NCI-H1105 treated with DMSO at 0.1 percent for 48 hours (cell line): ENCODE data around the gene DVL3.
A peak's percentile ranks its signal among the peaks of the same experiment; 100 is the strongest.

Experiments used
- DNase-seq: peaks from one replicate; lab custom pipeline; 2025; lab: John Stamatoyannopoulos, UW

DVL3 gene

DNA sequence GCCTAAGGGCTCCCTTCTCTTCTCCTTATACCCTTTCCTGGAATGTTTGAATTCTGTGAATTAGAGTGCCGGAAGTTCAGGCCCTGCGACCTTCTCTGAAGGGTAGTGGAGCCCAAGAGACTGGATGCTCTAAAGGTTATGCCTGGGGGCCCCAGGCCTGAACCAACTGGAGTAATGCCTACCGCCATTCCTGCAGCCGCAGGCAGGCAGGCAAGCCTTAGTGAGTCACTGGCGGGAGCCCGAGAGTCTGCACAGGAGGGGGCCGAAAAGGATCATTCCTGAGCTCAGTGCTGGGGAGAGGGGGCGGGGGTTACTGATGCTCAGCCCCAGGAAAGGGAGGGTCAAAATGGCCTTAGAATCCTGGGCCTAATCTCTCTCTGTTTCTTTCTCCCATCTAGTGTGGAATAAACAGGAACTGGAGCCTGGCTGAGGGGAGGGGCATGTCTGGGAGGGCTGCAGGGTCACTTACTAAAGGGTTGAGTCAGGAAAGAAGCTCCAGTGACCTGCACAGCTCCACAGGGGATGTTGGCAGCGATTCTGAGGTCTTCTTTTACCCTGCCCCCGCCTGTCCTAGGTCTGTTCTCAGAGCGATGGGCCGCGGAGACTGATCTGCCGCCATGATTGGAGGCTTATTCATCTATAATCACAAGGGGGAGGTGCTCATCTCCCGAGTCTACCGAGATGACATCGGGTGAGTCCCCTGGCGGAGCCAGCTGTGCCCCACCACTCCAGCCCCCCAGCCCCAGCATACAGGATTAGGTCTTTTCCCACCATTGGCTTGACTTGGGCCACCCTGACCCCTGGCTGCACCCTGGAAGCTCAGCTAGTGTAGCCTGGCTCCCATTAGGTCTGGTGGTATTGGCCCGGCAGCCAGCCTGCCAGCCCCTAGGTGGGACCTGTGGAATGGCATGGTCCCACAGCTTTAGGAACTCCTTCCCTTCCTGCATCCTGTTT, 21.5 kb downstream of the DVL3 start:
- no peak for DNase-seq

DNA sequence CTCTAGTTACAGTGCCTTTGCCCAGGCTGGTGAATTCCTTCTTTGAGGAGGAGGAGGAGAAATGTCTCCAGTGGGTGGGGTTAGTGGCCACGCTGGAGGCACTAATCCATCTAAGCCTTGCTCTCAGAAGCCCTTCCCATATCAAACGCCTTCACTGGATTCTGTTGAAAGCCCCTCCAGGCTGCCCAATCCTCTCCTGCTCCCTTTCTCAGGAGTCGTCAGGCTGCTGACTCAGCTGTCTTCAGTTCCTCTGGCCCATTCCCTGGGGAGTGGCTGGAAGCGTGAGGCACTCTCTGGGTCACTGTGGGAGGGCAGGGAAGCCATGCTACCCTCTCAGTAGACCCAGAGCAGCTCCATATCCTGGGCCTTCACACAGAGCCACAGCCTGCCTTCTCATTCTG, 22.2 kb downstream of the DVL3 start:
- no peak for DNase-seq

DNA sequence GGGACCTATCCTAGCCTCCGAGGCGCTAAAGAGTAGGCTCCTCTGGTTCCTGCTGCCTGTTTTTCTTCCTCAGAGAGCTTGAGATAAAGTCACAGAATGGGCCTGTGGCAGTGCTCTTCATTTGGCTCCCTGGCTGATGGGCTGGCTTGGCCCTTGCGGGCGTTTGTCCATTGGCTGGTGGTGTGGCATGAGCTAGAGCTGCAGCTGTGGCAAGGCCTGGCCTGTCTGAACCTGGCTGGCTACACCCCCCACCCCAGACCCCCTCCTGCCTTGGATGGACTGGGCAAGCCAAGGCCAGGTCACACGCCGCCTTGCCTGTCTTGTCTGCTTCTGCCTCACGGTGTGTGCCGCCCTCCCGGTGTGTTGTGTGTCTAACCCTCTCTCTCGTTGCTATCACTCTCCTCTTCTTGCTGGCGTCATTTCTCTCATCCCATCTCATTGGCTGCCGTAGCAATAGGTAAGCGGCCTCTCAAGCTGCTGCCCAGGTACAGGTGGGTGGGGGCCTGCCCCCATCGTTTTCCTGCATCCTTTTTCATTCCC, 22.7 kb downstream of the DVL3 start:
- no peak for DNase-seq

DNA sequence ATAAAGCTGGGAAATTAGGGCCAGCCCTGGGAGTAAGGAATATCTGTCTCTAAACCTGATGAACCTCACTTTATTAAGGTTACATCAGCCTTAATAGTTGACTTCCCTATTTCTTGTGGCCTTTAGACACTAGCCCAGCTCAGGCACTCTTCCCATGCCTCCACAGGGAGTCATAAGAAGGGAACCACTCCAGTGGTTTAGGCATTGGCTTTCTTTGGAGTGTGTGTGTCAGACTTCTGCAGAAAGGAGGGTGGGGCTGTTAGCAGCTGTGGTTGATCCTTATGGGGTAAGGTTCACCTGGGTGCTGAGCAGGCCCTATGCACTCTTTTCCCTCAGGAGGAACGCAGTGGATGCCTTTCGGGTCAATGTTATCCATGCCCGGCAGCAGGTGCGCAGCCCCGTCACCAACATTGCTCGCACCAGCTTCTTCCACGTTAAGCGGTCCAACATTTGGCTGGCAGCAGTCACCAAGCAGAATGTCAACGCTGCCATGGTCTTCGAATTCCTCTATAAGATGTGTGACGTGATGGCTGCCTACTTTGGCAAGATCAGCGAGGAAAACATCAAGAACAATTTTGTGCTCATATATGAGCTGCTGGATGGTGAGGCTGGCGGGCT, 23.5 kb downstream of the DVL3 start:
- no peak for DNase-seq

DNA sequence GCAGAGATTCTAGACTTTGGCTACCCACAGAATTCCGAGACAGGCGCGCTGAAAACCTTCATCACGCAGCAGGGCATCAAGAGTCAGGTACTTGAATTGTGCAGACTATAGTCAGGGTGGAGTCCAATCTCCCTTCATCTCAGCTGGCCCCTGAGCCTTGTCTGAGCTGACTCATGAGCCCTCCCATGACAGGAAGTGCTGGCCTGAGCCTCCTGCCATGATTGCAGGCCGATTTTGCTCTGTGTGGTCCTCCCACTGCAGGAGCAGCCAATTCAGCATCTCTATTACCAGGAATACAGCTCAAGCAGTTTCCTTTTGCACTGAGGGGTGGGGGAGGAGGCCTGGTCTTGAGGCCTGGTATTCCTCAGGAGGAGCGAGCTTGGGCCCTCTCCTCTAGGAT, 25.0 kb downstream of the DVL3 start:
- no peak for DNase-seq

DNA sequence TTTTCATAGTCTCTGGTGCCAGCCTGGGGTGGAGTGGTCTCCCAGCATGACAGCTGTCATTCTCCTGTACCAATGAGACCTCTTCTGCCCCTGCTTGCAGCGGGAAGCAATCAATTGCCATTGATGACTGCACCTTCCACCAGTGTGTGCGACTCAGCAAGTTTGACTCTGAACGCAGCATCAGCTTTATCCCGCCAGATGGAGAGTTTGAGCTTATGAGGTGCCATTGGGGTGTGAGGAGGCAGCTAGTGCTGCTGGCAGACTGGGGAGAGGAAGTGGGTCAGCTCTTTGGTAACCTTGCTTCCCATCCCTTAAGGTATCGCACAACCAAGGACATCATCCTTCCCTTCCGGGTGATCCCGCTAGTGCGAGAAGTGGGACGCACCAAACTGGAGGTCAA, 26.4 kb downstream of the DVL3 start:
- DNase-seq = no peak

DNA sequence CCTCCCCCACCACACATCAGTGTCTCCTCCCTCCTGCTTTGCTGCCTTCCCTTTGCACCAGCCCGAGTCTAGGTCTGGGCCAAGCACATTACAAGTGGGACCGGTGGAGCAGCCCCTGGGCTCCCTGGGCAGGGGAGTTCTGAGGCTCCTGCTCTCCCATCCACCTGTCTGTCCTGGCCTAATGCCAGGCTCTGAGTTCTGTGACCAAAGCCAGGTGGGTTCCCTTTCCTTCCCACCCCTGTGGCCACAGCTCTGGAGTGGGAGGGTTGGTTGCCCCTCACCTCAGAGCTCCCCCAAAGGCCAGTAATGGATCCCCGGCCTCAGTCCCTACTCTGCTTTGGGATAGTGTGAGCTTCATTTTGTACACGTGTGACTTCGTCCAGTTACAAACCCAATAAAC, 28.5 kb downstream of the DVL3 start:
- DNase-seq = peak; percentile 12

DNA sequence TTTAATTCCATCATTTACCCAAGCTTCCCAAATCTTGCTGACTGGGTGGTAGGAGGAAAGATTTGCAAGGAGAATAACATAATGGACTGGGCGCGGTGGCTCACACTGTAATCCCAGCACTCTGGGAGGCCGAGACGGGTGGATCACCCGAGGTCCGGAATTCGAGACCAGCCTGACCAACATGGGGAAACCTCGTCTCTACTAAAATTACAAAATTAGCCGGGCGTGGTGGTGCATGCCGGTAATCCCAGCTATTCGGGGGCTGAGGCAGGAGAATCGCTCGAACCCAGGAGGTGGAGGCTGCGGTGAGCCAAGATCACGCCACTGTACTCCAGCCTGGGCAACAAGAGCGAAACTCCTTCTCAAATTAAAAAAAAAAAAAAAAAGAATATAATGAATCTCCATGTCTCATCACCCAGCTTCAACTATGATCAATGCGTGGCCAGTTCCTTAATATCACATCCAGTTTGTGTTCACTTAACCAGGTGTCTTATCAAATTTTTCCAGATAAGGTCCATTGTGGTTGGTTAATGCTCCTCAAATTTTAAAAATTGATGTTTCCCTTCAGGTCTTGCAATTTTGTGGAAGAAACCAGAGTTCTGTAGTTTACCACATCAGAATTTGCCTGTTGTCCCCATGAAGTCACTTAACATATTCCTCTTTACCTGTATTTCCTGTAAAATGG, 29.5 kb downstream of the DVL3 start:
- no peak for DNase-seq

DNA sequence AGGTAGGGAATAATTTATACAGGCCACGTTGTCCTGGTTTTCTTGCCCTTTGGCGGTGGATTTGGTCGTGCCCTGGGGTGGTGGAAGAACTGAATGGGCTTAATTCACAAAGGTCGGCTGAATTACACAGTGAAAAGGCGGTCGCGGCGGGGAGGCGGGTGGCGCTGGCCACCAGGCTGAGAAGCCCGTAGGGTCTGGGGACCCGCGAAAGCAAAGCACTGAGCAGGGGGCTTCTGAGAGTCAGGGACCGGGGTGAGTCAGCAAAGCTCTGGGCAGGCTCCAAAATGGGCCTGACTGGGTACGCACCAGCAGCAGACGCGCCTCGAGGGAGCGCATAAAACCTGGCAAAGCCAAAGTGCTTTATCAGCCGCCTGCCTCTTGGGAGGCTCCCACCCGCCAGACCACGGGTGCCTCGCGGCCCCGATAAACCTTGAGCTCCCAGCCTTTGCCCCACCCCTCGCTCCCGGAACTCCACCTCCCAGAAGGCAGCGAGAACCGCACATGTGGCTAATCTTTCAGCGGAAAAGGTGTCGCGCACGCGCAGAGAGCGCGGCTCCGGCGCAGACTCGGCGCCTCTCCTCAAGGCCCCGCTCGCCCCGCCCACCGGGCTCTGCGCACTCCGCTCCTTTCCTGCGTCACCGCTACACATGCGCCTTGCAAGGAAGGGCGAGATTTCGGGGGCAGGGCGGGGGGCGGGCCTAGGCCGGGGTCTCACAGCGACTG, 30.4 kb downstream of the DVL3 start:
- DNase-seq = peak; percentile 100

DNA sequence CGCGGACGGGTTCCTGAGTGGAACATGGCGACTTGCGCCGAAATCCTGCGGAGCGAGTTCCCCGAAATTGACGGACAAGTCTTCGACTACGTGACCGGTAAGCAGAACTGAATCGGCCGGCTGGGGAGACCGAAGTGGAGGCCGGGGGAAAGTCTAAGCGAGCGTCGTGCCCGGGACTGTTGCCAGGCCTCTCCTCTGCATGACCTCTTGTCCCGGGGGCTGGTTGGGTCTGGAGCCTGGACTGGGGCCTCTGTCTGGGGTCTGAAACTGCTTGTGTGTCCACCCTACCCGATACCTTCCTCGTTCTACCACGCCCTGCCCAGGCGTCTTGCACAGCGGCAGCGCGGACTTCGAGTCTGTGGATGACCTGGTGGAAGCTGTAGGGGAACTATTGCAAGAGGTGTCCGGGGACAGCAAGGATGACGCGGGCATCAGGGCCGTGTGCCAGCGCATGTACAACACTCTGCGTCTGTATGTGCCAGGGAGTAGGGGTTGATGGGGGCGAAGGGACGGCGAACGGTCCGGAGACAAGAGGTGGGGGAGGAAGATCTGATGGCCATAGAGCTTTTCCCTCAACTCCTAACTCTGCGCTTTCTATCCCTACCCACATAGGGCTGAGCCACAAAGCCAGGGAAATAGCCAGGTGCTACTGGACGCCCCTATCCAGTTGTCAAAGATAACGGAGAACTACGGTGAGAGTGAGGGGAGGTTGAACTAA, 31.2 kb downstream of the DVL3 start, which contains the start of gene ABCF3:
ABCF3 (plus strand) TSS at position 16 of the 718 bp plus-strand sequence; CDS start at position 25, 9 bp downstream.
- no peak for DNase-seq

DNA sequence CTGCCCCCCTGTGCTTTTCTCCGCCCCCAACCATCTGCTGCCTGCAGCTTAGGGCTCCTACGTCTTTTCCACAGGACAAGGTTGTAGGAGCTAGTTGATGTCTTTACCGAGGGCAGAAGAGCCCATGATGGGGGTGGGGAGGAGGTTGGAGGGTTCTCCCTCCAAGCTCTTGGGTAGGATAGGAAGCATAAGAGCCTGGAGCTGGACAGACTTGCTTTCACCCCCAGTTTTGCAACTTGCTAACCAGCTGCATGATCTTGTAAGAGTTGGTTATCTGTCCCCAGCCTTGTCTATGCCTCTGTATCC, 31.7 kb downstream of the DVL3 start:
- no peak for DNase-seq

DNA sequence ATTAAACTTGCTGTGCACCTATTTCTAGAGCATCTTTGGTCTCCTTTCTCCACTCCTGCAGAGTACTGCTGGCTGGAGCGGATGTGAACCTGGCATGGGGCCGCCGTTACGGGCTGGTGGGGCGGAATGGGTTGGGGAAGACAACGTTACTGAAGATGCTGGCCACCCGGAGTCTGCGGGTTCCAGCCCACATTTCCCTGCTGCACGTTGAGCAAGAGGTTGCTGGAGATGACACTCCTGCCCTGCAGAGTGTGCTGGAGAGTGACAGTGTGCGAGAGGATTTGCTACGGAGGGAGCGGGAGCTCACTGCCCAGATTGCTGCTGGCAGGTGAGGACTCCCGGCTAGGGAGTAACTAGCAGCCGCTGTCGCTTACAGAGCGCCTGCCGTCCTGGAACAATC, 32.9 kb downstream of the DVL3 start:
- no peak for DNase-seq

DNA sequence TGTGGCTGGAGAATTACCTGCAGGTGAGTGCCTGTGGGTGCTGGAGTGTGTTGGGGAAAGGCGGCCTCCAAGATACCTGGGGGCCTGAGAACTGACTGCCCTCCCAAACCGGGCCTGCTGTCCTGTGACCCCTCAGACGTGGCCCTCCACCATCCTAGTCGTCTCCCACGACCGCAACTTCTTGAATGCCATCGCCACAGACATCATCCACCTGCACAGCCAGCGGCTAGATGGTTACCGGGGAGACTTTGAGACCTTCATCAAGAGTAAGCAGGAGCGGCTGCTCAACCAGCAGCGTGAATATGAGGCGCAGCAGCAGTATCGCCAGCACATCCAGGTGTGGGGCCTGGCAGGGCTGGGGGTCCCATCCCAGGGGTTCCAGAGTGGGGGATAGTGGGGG, 34.2 kb downstream of the DVL3 start:
- DNase-seq = no peak

DNA sequence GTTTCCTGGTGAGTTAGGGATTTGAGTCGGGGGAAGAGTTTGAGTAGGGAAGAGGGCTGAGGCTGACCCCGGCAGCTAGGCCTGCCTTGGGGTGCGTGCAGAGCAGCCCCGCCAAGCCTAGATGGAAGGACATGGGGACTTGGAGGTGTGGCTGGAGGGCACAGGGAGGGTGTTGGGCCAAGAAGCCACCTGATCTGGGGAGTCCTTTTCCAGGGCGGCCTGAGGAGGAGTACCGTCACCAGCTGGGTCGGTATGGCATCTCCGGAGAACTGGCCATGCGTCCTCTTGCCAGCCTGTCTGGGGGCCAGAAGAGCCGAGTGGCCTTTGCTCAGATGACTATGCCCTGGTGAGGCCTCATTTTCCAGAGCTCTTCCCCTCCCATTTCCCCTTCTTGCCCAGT, 37.7 kb downstream of the DVL3 start:
- DNase-seq = no peak

DNA sequence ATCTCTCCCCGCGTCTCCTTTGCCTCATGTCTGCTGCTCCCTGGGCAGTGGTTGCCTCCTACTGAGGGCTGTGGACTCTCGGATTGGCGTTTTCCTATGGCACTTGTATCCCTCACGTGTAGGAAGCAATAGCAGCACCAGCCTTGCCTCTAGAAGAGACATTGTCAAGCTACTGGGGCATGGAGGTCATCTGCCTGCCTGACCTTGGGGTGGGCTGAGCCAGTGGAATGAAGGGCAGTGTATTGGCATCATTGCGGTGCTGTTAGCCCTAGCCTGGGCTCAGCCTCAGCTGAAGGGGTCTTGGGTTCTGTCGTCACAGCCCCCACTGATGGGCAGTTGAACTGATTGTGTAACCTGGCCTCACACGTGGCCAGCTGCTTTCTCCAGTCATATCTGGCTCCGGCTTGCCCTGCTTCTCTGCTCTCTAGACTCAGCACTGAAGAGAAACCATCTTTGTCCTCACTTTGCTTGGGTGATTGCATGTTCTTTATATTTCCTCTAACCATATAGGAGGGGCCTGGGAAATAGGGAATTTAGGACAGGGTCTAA, 38.9 kb downstream of the DVL3 start:
- no peak for DNase-seq

DNA sequence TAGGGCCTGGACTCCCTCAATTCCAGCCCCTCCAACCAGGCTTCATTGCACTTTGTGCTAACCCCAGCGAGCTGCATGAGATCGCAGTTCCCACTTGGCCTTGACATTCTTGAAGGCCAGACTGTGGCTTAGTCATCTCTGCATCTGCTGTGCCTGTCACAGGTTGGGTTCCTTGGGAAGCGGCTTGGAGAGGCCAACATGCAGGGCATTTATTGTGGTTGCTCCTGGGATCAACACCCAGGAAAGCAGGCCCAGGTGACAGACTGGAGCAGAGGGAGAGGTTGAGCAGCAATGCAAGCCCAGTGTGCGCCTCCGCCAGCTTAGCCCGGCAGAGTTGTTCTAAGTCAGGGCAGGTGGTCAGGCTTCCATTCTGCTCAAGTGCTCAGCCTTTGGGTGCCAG, 41.4 kb downstream of the DVL3 start:
- DNase-seq = no peak

DNA sequence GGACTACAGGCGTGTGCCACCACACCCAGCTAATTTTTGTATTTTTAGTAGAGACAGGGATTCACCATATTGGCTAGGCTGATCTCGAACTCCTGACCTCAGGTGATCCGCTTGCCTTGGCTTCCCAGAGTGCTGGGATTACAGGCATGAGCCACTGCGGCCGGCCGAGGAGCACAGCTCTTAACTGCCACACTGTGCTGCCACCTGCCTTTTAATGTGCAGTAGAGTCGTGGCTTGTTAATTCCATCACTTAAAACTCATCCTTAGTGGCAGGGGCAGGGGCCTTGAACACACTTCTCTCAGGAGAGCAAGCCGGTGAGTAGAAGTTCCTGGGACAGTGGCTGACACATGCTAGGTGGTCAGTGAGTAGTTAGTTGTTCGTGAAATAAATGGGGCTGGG, 43.3 kb downstream of the DVL3 start:
- DNase-seq = no peak

DNA sequence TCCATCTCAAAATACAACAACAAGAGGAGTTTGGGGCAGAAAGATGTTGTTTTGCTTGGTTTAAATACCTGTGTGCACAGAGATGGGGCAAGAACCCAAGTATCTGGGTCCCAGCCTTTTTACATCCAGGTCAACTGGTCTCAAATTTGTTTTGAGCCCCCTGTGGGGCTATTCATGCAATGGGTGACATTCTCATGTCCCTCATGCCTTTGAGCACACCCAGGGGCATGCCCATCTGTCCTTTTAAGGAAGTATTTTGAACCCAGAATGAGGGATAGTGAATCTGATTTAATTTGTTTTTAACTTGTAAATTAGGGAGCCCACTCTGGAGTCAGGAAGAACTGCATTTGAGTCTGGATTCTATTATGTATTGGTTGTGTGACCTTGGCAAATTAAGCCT, 45.6 kb downstream of the DVL3 start:
- no peak for DNase-seq

DNA sequence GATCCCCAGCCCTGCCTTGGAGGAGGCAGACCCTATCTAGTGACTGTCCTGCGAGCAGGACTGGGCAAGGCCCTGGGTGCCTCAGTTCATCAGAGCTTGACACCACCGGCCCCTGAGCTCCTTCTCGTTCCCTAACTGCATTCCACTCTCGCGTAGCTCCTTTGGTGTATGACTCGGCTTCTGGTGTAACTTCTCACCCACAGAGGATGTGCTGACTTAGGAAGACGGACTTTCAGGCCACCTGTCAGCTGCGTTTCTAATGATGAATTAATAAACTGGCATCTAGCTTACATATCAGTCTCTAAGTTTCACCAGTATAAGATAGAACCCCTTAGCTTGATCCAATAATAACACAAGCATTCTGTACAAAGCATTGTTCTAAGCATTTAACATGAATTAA, 48.3 kb downstream of the DVL3 start:
- no peak for DNase-seq

DNA sequence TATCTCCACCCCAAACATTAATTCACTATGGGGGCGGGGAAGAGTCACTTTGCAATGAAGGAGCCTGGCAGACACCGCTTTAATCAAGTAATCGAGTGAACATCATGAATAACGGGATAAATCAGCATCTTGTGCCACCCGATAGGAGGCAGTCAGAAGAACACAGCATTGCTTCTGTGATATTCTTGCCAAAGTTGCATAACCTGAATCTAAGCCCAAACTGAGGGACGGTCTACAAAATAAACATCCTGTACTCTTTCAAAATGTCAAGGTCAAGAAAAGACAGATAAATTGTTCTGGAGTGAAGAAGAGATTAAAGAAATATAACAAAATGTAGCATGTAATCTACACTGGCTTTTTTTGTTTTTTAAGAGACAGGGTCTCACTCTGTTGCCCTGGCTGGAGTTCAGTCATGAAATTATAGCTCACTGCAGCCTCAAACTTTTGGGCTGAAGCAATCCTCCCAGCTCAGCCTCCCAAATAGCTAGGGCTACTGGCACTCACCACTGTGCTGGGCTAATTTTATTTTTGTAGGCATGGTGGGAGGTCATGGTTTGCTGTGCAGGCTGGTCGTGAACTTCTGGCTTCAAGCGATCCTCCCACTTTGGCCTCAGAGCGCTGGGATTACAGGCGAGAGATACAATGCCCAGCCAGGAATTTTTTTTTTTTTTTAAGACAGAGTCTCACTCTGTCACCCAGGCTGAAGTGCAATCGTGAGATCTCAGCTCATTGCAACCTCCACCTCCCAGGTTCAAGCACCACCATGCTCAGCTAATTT, 54.2 kb downstream of the DVL3 start:
- DNase-seq = no peak
